Mesenchymal stem cell (in vitro differentiated cells and primary cell): ENCODE results near the gene TENM4.

Experiments used
- DNase-seq: peaks from one replicate; pipeline ENCODE4 v3.0.0-alpha.2; 2013
- H2AFZ ChIP-seq: one replicate; pipeline ENCODE4 v1.6.1; 2013; ENCODE audit warnings: low read depth, mild to moderate bottlenecking, control low read depth, inconsistent platforms, low read length, moderate library complexity
- H2AK5ac ChIP-seq: 2 replicates; pipeline ENCODE4 v1.6.1; 2013; ENCODE audit warnings: low read length, moderate library complexity, mild to moderate bottlenecking, inconsistent platforms; ENCODE audit not compliant: severe bottlenecking
- H2BK120ac ChIP-seq: one replicate; pipeline ENCODE4 v1.6.1; 2013; ENCODE audit warnings: low read depth, mild to moderate bottlenecking, inconsistent platforms, low read length, moderate library complexity
- H2BK12ac ChIP-seq, 2 experiments: one replicate each; pipeline ENCODE4 v1.6.1; 2013; ENCODE audit warnings: inconsistent platforms in 2 of 2, low read length in 2 of 2, mild to moderate bottlenecking in 2 of 2, moderate library complexity in 2 of 2, control low read depth in 1 of 2
- H2BK15ac ChIP-seq: one replicate; pipeline ENCODE4 v1.6.1; 2013; ENCODE audit warnings: mild to moderate bottlenecking, low read depth, inconsistent platforms; ENCODE audit not compliant: poor library complexity, severe bottlenecking
- H2BK5ac ChIP-seq: 2 replicates; pipeline ENCODE4 v1.6.1; 2013; ENCODE audit warnings: low read depth, mild to moderate bottlenecking, low read length, control low read depth, inconsistent platforms; ENCODE audit not compliant: poor library complexity, severe bottlenecking
- H3K14ac ChIP-seq, 2 experiments: one replicate each; pipeline ENCODE4 v1.6.1; 2013; ENCODE audit warnings: inconsistent platforms in 2 of 2, low read length in 2 of 2, control low read depth in 1 of 2, mild to moderate bottlenecking in 1 of 2, moderate library complexity in 1 of 2
- H3K18ac ChIP-seq, 2 experiments: one replicate each; pipeline ENCODE4 v1.6.1; 2013; ENCODE audit warnings: inconsistent platforms in 2 of 2, low read length in 2 of 2, control low read depth in 1 of 2, low read depth in 1 of 2, mild to moderate bottlenecking in 1 of 2
- H3K23ac ChIP-seq, 2 experiments: one replicate each; pipeline ENCODE4 v1.6.1; 2013; ENCODE audit warnings: inconsistent platforms in 2 of 2, low read length in 2 of 2, mild to moderate bottlenecking in 2 of 2, moderate library complexity in 2 of 2, control low read depth in 1 of 2
- H3K27ac ChIP-seq: 2 replicates; pipeline ENCODE4 v1.5.1; 2013; ENCODE audit warnings: mild to moderate bottlenecking, moderate library complexity, low read length, control low read depth, inconsistent platforms; ENCODE audit not compliant: poor library complexity, severe bottlenecking
- H3K27me3 ChIP-seq, 2 experiments: 2 replicates each; pipeline versions ENCODE4 v1.6.1 to v1.7.0; 2013; ENCODE audit warnings: low read length in 2 of 2, mild to moderate bottlenecking in 2 of 2, moderate library complexity in 2 of 2, control low read depth in 1 of 2, inconsistent platforms in 1 of 2; ENCODE audit not compliant: control insufficient read depth in 1 of 2, insufficient read depth in 1 of 2
- H3K36me3 ChIP-seq, 2 experiments: 2 replicates each; pipeline versions ENCODE4 v1.6.1 to v1.7.0; 2013; ENCODE audit warnings: low read length in 2 of 2, control low read depth in 1 of 2, inconsistent platforms in 1 of 2, low read depth in 1 of 2, mild to moderate bottlenecking in 1 of 2; ENCODE audit not compliant: insufficient read depth in 2 of 2, control insufficient read depth in 1 of 2
- H3K4ac ChIP-seq, 2 experiments: one replicate each; pipeline ENCODE4 v1.6.1; 2013; ENCODE audit warnings: inconsistent platforms in 2 of 2, low read length in 2 of 2, mild to moderate bottlenecking in 2 of 2, moderate library complexity in 2 of 2, control low read depth in 1 of 2, low read depth in 1 of 2
- H3K4me1 ChIP-seq: 2 replicates; pipeline ENCODE4 v1.6.1; 2013; ENCODE audit warnings: low read depth, low read length, control low read depth; ENCODE audit not compliant: control insufficient read depth, insufficient read depth
- H3K4me2 ChIP-seq: 2 replicates; pipeline ENCODE4 v1.6.1; 2013; ENCODE audit warnings: low read length, mild to moderate bottlenecking, inconsistent platforms; ENCODE audit not compliant: poor library complexity, severe bottlenecking
- H3K4me3 ChIP-seq, 2 experiments: 2 replicates each; pipeline versions ENCODE4 v1.5.1 to v1.7.0; 2013; ENCODE audit warnings: low read length in 2 of 2, mild to moderate bottlenecking in 2 of 2, control low read depth in 1 of 2, low read depth in 1 of 2; ENCODE audit not compliant: insufficient read depth in 1 of 2
- H3K79me1 ChIP-seq: replicated peaks from 2 replicates; pipeline ENCODE4 v1.6.1; 2013; ENCODE audit warnings: mild to moderate bottlenecking, control low read depth, low read length, inconsistent platforms; ENCODE audit not compliant: poor library complexity, severe bottlenecking
- H3K9ac ChIP-seq: 2 replicates; pipeline ENCODE4 v1.7.0; 2013; ENCODE audit warnings: mild to moderate bottlenecking, low read length, moderate library complexity
- H3K9me3 ChIP-seq: 2 replicates; pipeline ENCODE4 v1.7.0; 2013; ENCODE audit warnings: mild to moderate bottlenecking, low read length; ENCODE audit not compliant: control insufficient read depth
- H4K8ac ChIP-seq: one replicate; pipeline ENCODE4 v1.6.1; 2013; ENCODE audit warnings: inconsistent platforms, mild to moderate bottlenecking, low read length, moderate library complexity
- H4K91ac ChIP-seq: one replicate; pipeline ENCODE4 v1.6.1; 2013; ENCODE audit warnings: mild to moderate bottlenecking, low read length, inconsistent platforms
- WGBS: methylation state at CpG from one replicate; pipeline ENCODE4 v1.1.7; 2013; ENCODE audit warnings: mixed read lengths; 5-methylcytosine and 5-hydroxymethylcytosine counted together

The TENM4 gene

GRCh38 chr11:79229047-79229446 is 211.8 kb downstream of the TENM4 start:
- Histone ChIP-seq H3K4me1 (no peaks in the 10 kb centered on the region), H2AK5ac (no peak overlapping the region), H3K9me3 (no peaks in the 10 kb centered on the region), H3K4ac (no peak overlapping the region), H4K8ac (no peak overlapping the region), H2BK15ac (no peak overlapping the region), H4K91ac (no peak overlapping the region), H3K4me3 (no peak overlapping the region), H3K36me3 (no peaks in the 10 kb centered on the region), H3K18ac (no peak overlapping the region), H2BK12ac (no peak overlapping the region), H3K27ac (no peak overlapping the region), H2BK5ac (no peak overlapping the region), H3K4me2 (no peak overlapping the region), H3K79me1 (no peaks in the 10 kb centered on the region), H2BK120ac (no peak overlapping the region), H3K23ac (no peak overlapping the region), H2AFZ (no peak overlapping the region), H3K9ac (no peak overlapping the region), H3K27me3 (peaks cover 0 to 17% of the 10 kb centered on the region in 2 experiments), H3K14ac (no peak overlapping the region)
- WGBS, result 85% methylated on average over 1 of the region's 1 CpG
- no peak for DNase-seq

- H4K8ac ChIP-seq, result no peak overlapping the region
- no peak overlapping the region for H3K9ac ChIP-seq
- no peak overlapping the region for H2BK120ac ChIP-seq
- H3K4me2 ChIP-seq, result no peak overlapping the region
- H3K79me1 ChIP-seq, result no peaks in the 10 kb centered on the region
- no peaks in the 10 kb centered on the region for H3K36me3 ChIP-seq
- H3K14ac ChIP-seq, result no peak overlapping the region
- H3K4me1 ChIP-seq, result no peaks in the 10 kb centered on the region
- H3K4ac ChIP-seq, result no peak overlapping the region
- no peak overlapping the region for H2BK15ac ChIP-seq
- H2BK5ac ChIP-seq, result no peak overlapping the region
- no peak overlapping the region for H3K18ac ChIP-seq
- no peaks in the 10 kb centered on the region for H3K9me3 ChIP-seq
- DNase-seq, result no peak
- no peak overlapping the region for H3K4me3 ChIP-seq
- no peak overlapping the region for H4K91ac ChIP-seq
- H3K27me3 ChIP-seq, result peaks cover 0 to 17% of the 10 kb centered on the region in 2 experiments
- no peak overlapping the region for H3K23ac ChIP-seq
- H2BK12ac ChIP-seq, result no peak overlapping the region
- H2AK5ac ChIP-seq, result no peak overlapping the region
- WGBS, result 68% methylated on average over 11 of the region's 13 CpGs
- no peak overlapping the region for H2AFZ ChIP-seq
- no peak overlapping the region for H3K27ac ChIP-seq
Measured at GRCh38 chr11:79227767-79228755, 212.8 kb downstream of the TENM4 start.

- no peak overlapping the region for H3K4me3 ChIP-seq
- no peak overlapping the region for H3K23ac ChIP-seq
- no peak for DNase-seq
- 58% methylated on average over 4 of the region's 5 CpGs for WGBS
- H3K4me1 ChIP-seq, result no peaks in the 10 kb centered on the region
- H2BK5ac ChIP-seq, result no peak overlapping the region
- H3K27me3 ChIP-seq, result peaks cover 0 to 17% of the 10 kb centered on the region in 2 experiments
- H3K79me1 ChIP-seq, result no peaks in the 10 kb centered on the region
- no peak overlapping the region for H3K4ac ChIP-seq
- H2BK15ac ChIP-seq, result no peak overlapping the region
- no peaks in the 10 kb centered on the region for H3K36me3 ChIP-seq
- no peak overlapping the region for H2BK120ac ChIP-seq
- no peaks in the 10 kb centered on the region for H3K9me3 ChIP-seq
- H3K9ac ChIP-seq, result no peak overlapping the region
- no peak overlapping the region for H3K4me2 ChIP-seq
- no peak overlapping the region for H4K91ac ChIP-seq
- no peak overlapping the region for H4K8ac ChIP-seq
- no peak overlapping the region for H3K18ac ChIP-seq
- no peak overlapping the region for H3K27ac ChIP-seq
- no peak overlapping the region for H2AK5ac ChIP-seq
- no peak overlapping the region for H2BK12ac ChIP-seq
- no peak overlapping the region for H3K14ac ChIP-seq
- no peak overlapping the region for H2AFZ ChIP-seq
Measured at GRCh38 chr11:79227308-79227707, 213.5 kb downstream of the TENM4 start.

- Histone ChIP-seq H3K18ac (no peak overlapping the region), H3K9ac (no peak overlapping the region), H3K36me3 (no peaks in the 10 kb centered on the region), H2BK120ac (no peak overlapping the region), H3K4me3 (no peak overlapping the region), H3K14ac (no peak overlapping the region), H3K27me3 (peaks cover 0 to 17% of the 10 kb centered on the region in 2 experiments), H3K4ac (no peak overlapping the region), H3K23ac (no peak overlapping the region), H2AK5ac (no peak overlapping the region), H3K9me3 (no peaks in the 10 kb centered on the region), H3K79me1 (no peaks in the 10 kb centered on the region), H2BK12ac (no peak overlapping the region), H3K4me1 (no peaks in the 10 kb centered on the region), H2AFZ (no peak overlapping the region), H4K8ac (no peak overlapping the region), H2BK15ac (no peak overlapping the region), H3K4me2 (no peak overlapping the region), H2BK5ac (no peak overlapping the region), H4K91ac (no peak overlapping the region), H3K27ac (no peak overlapping the region)
- no peak for DNase-seq
- 66% methylated on average over 3 of the region's 4 CpGs for WGBS
Measured at GRCh38 chr11:79226126-79226525, 214.7 kb downstream of the TENM4 start.
